Urinary bladder (tissue), 4 donors: Measurements from ENCODE around the gene PTPRN2. TPM values are rescaled to one million over a fixed set of nuclear protein-coding genes. Genes with fewer than 3 reads are reported as not detected.

ENCODE experiments used
- DNase-seq: peaks from one replicate; pipeline ENCODE4 v3.0.0-alpha.2; 2015; ENCODE audit errors: extremely low spot score
- H3K27ac ChIP-seq: one replicate; pipeline ENCODE4 v1.5.1; 2013; ENCODE audit warnings: low read depth, mild to moderate bottlenecking, moderate library complexity
- H3K36me3 ChIP-seq: one replicate; pipeline ENCODE4 v1.6.1; 2013; ENCODE audit warnings: mild to moderate bottlenecking, moderate library complexity; ENCODE audit not compliant: insufficient read depth
- H3K4me1 ChIP-seq: one replicate; pipeline ENCODE4 v1.6.1; 2013; ENCODE audit warnings: mild to moderate bottlenecking, moderate library complexity; ENCODE audit not compliant: insufficient read depth
- H3K4me3 ChIP-seq: one replicate; pipeline ENCODE4 v1.5.1; 2013; ENCODE audit warnings: low read depth, low read length
- whole genome bisulfite sequencing: extraction: QIAGEN DNeasy Blood & Tissue Kit; methylation state at CpG from one replicate; pipeline ENCODE4 v1.1.7; 2013; 5-methylcytosine and 5-hydroxymethylcytosine counted together
- polyA plus RNA-seq: library from polyadenylated mRNA; stranded (reverse); fragments of 200-250 nt; gene quantifications from one replicate; pipeline ENCODE4 v1.2.3, GENCODE V29; 2013
- total RNA-seq: library from RNA; depleted of rRNA; stranded (reverse); fragments of >200 nt; gene quantifications from one replicate; pipeline ENCODE4 v1.2.3, GENCODE V29; 2014
- donor health status: healthy with polysubstance abuse.
- donor health status: healthy.

The PTPRN2 gene
- total and polyA plus RNA-seq, 2 donors = 2.8 to 4.4 TPM

- Histone ChIP-seq H3K4me3 (no peak overlapping the region), H3K36me3 (no peaks in the 10 kb centered on the region), H3K4me1 (no peaks in the 10 kb centered on the region), H3K27ac (no peak overlapping the region)
- WGBS = 84% methylated on average over 10 of the region's 10 CpGs
- DNase-seq = no peak
Measured at GRCh38 chr7:158248816-158249215, 338.8 kb downstream of the PTPRN2 start.

- H3K27ac ChIP-seq = no peak overlapping the region
- DNase-seq = no peak
- WGBS = 81% methylated on average over 14 of the region's 14 CpGs
- no peaks in the 10 kb centered on the region for H3K36me3 ChIP-seq
- no peak overlapping the region for H3K4me3 ChIP-seq
- H3K4me1 ChIP-seq = no peaks in the 10 kb centered on the region
Measured at GRCh38 chr7:158247758-158248487, 339.7 kb downstream of the PTPRN2 start.

GRCh38 chr7:158246960-158247673, 340.5 kb downstream of the PTPRN2 start:
- Histone ChIP-seq H3K36me3 (no peaks in the 10 kb centered on the region), H3K4me3 (no peak overlapping the region), H3K4me1 (no peaks in the 10 kb centered on the region), H3K27ac (no peak overlapping the region)
- DNase-seq = no peak
- WGBS = 87% methylated on average over 28 of the region's 28 CpGs

GRCh38 chr7:158246272-158246959, 341.2 kb downstream of the PTPRN2 start:
- WGBS = 91% methylated on average over 24 of the region's 24 CpGs
- no peaks in the 10 kb centered on the region for H3K36me3 ChIP-seq
- no peaks in the 10 kb centered on the region for H3K4me1 ChIP-seq
- no peak overlapping the region for H3K27ac ChIP-seq
- no peak for DNase-seq
- no peak overlapping the region for H3K4me3 ChIP-seq

- Histone ChIP-seq H3K4me3 (no peak overlapping the region), H3K27ac (no peak overlapping the region), H3K36me3 (no peaks in the 10 kb centered on the region), H3K4me1 (no peaks in the 10 kb centered on the region)
- WGBS = 93% methylated on average over 12 of the region's 12 CpGs
- DNase-seq = no peak
Measured at GRCh38 chr7:158245724-158246041, 341.9 kb downstream of the PTPRN2 start.

GRCh38 chr7:158244873-158245723, 342.5 kb downstream of the PTPRN2 start:
- no peak for DNase-seq
- H3K36me3 ChIP-seq = no peaks in the 10 kb centered on the region
- no peaks in the 10 kb centered on the region for H3K4me1 ChIP-seq
- 94% methylated on average over 40 of the region's 40 CpGs for WGBS
- no peak overlapping the region for H3K27ac ChIP-seq
- no peak overlapping the region for H3K4me3 ChIP-seq

- H3K4me3 ChIP-seq = no peak overlapping the region
Measured at GRCh38 chr7:158244430-158244829, 343.2 kb downstream of the PTPRN2 start.

GRCh38 chr7:158241919-158242318, 345.7 kb downstream of the PTPRN2 start:
- 87% methylated on average over 7 of the region's 7 CpGs for WGBS
- Histone ChIP-seq H3K4me1 (no peaks in the 10 kb centered on the region), H3K4me3 (no peak overlapping the region), H3K27ac (no peak overlapping the region), H3K36me3 (no peaks in the 10 kb centered on the region)
- no peak for DNase-seq

More at GRCh38 chr7:158244430-158244829, 343.2 kb downstream of the PTPRN2 start:
- Histone ChIP-seq H3K27ac (no peak overlapping the region), H3K36me3 (no peaks in the 10 kb centered on the region), H3K4me1 (no peaks in the 10 kb centered on the region)
- DNase-seq = no peak
- 89% methylated on average over 4 of the region's 4 CpGs for WGBS

- WGBS = 54% methylated on average over 3 of the region's 3 CpGs
- H3K4me3 ChIP-seq = no peak overlapping the region
- H3K36me3 ChIP-seq = no peaks in the 10 kb centered on the region
- no peak overlapping the region for H3K27ac ChIP-seq
- no peak for DNase-seq
- H3K4me1 ChIP-seq = no peaks in the 10 kb centered on the region
Measured at GRCh38 chr7:158240801-158241200, 346.8 kb downstream of the PTPRN2 start.

GRCh38 chr7:158239290-158239981, 348.2 kb downstream of the PTPRN2 start:
- Histone ChIP-seq H3K36me3 (no peaks in the 10 kb centered on the region), H3K4me1 (no peaks in the 10 kb centered on the region), H3K27ac (no peak overlapping the region), H3K4me3 (no peak overlapping the region)
- no peak for DNase-seq
- WGBS = 68% methylated on average over 30 of the region's 30 CpGs

GRCh38 chr7:158238616-158239289, 348.9 kb downstream of the PTPRN2 start:
- no peak for DNase-seq
- WGBS = 80% methylated on average over 21 of the region's 21 CpGs
- Histone ChIP-seq H3K4me3 (no peak overlapping the region), H3K4me1 (no peaks in the 10 kb centered on the region), H3K27ac (no peak overlapping the region), H3K36me3 (no peaks in the 10 kb centered on the region)

- Histone ChIP-seq H3K36me3 (no peaks in the 10 kb centered on the region), H3K4me1 (no peaks in the 10 kb centered on the region), H3K27ac (no peak overlapping the region), H3K4me3 (no peak overlapping the region)
- WGBS = 85% methylated on average over 29 of the region's 29 CpGs
- DNase-seq = no peak
Measured at GRCh38 chr7:158237672-158238335, 349.8 kb downstream of the PTPRN2 start.
